Putamen (tissue), 1 donor: ENCODE results near the gene YY1.

ENCODE experiments used
- DNase-seq: peaks from one replicate; pipeline ENCODE4 v3.0.0-alpha.2; 2016; ENCODE audit warnings: low spot score

Gene YY1

GRCh38 chr14:100313464-100314230 is 74.7 kb downstream of the YY1 start:
- DNase-seq: no peak

- DNase-seq: no peak
Measured at GRCh38 chr14:100314724-100315123, 75.8 kb downstream of the YY1 start.

- no peak for DNase-seq
Measured at GRCh38 chr14:100317389-100317788, 78.4 kb downstream of the YY1 start.

GRCh38 chr14:100317912-100318808 is 79.2 kb downstream of the YY1 start:
- no peak for DNase-seq

GRCh38 chr14:100320157-100320856 is 81.4 kb downstream of the YY1 start:
- DNase-seq: no peak

- DNase-seq: no peak
Measured at GRCh38 chr14:100321473-100322137, 82.7 kb downstream of the YY1 start.

GRCh38 chr14:100322138-100322957 is 83.4 kb downstream of the YY1 start:
- no peak for DNase-seq

GRCh38 chr14:100323121-100323941 is 84.4 kb downstream of the YY1 start, which contains the start of gene SLC25A47:
SLC25A47 (plus strand) TSS chr14:100323339; CDS start chr14:100323415, 76 bp downstream.
- no peak for DNase-seq

- DNase-seq: no peak
Measured at GRCh38 chr14:100323942-100324307, 85.0 kb downstream of the YY1 start.

GRCh38 chr14:100325231-100325632 is 86.3 kb downstream of the YY1 start:
- DNase-seq: no peak

GRCh38 chr14:100325958-100326357 is 87.0 kb downstream of the YY1 start:
- no peak for DNase-seq

- no peak for DNase-seq
Measured at GRCh38 chr14:100327128-100327527, 88.2 kb downstream of the YY1 start.

GRCh38 chr14:100328495-100329163 is 89.7 kb downstream of the YY1 start:
- DNase-seq: no peak

- DNase-seq: no peak
Measured at GRCh38 chr14:100329233-100330006, 90.5 kb downstream of the YY1 start.

GRCh38 chr14:100330007-100330344 is 91.0 kb downstream of the YY1 start:
- DNase-seq: no peak

GRCh38 chr14:100330388-100330931 is 91.5 kb downstream of the YY1 start:
- DNase-seq: no peak

GRCh38 chr14:100332071-100332639 is 93.2 kb downstream of the YY1 start:
- DNase-seq: no peak
